SK-N-MC (cell line): ENCODE data around the gene OSTN.

ENCODE experiments used
- EZH2 ChIP-seq: fragments of 200-600 bp; sonication (generic); IDR thresholded peaks from one replicate; pipeline ENCODE4 v1.6.1; 2017; ENCODE audit warnings: antibody characterized with exemption
- FOXP2 ChIP-seq: optimal IDR thresholded peaks from 2 replicates; pipeline ENCODE3; 2011; ENCODE audit warnings: mild to moderate bottlenecking, moderate library complexity; ENCODE audit not compliant: insufficient read depth; ENCODE audit errors: extremely low read length, control extremely low read depth

GRCh38 chr3:191238321-191238817 is 39.3 kb downstream of the OSTN start:
- TF ChIP-seq FOXP2 (no peak), EZH2 (no peak)
